NCI-H526 (cell line): ENCODE data around the gene OTULIN.

Experiments
- DNase-seq, 2 experiments: peaks; one replicate each; lab custom pipeline; 2025; lab: John Stamatoyannopoulos, UW

The OTULIN gene

DNA sequence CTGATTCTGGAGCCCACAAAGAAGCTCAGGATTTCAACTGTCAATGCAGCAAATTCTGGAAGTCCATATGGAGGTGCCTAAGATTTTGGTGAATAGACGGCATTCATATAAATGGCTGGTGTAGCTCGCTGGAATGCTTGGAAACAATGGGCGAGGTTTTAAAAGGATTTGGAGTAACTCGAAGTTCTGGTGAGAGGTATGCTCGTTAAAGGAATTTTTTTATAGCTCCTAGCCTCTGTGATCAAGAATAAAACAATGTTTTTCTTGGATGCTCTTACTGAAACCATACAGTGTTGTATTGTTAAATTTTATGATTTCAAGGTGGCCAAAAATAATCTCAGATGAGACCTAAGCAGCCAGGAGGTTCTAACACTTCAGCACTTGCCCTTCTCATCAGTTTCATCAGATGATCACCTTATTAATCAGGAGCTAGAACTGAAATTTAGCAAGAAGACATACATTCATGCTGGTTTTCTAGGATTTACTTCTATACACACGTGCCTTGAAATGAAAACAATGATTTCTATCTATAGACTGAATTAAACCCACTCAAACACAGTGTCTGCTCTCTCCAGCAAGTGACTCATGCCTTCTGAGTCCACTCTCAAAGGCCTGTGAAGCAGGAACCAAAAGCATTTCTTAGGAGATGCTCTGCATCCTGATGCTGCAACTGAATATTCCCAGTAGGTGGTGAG, 79.2 kb downstream of the OTULIN start:
- DNase-seq, result no peak

DNA sequence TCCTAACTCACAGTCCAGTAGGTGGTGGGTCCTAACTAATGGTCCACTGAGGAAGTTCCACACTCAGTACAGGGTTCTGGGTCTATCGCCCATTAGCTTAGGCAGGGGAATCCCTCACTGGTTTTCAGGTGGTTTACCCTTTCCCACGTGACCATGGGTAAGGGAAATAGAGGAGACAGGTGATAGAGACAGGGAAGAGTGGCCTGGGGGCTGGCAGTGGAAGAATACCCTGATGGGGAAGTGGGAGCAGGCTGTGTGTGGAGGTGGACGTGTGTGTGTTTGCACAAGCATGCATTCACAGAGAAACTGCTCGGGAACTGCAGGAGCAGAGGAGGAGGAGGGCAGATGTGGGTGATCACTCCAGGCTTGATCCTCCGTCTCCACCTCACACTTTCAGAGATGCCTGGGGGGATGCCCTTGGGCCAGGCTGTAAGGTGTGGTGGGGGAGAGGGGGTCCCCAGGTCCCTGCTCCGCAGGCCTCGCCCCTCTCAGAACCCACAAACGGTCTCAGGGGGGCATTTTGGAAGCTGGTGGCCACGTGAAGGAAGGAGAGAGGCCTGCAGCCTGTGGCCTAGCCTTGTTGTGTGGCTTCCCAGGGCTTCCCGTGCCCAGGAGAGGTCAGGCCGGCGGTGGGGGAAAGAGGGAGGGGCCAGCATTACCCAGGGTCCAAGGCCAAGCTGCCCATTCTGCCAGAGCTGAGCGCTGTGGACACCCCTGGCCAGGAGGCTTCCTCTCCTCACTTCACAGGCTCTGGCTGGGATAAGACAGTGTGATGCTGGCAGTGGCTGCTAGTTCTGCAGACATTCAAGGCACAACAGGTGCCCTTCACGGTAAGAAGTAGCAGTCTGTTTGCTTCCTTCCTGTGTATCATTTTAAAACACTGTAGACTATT, 80.0 kb downstream of the OTULIN start:
- no peak for DNase-seq

DNA sequence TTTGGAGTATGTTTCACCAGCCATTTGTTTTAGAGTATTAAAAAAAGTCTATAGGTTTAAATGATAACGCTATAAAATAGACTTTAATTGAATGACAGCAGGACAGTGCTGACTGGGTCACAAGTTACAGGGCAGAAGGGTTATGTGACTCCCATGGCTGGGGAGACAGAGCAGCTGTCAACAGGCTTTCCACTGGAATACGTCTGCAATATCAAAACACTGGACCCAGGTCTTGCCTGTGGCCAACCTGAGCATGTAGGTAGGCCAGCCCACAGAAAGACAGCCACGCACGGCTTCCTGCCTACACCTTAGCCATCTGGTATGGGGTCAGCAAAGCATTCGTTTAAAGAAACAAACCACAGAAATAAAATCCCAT, 80.7 kb downstream of the OTULIN start:
- no peak for DNase-seq

DNA sequence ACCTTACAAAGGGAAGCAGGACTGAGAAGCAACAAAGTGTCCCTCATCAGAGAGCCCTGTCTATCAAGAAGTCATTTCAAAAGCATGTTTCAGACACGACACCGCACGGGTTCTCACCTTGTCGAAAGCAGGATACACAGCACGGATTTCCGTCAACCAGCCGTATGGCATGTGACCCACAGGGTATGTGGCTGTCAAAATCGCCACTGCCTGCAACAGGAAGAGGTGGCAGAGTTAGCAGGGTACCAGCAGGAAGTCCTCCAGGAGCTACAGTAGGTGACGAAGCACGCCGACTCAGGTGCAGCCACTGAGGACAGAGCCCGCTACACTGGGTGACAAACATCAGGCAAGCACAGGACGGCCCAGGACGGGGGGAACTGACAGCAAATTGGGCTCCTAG, 81.2 kb downstream of the OTULIN start:
- no peak for DNase-seq

DNA sequence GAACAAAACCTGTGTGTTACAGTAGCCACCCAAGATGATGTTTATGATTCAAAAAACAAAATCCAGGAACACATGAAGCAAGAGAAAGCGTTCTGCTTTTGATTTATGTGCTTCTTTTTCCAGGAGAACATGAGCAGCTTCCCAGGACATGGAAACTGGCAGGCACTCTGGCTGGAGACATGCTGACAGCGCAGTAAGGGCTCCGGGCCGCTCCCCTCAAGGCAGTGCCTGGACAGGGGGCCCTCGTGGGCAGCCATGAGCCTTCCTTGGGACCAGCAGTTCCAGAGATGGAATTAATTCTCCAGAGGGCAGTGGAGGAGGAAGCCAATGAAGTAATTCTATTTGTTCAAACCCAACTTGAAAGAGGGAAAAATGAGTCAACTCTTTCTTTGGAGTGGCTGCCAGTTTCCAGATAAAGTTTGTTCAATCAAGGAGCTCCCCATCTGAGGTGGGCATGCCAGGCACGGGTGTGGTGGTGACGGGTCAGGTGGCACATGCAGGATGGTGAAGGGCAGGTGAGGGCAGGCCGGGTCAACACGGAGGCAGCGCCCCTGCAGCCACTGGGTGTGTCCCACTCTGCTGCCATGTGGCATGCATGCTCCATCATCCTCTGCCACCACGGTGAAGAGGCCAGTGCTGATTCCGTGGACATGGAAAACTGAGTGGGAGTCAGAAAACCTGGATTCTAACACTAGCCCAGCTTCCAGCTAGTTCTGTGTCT, 83.8 kb downstream of the OTULIN start:
- DNase-seq, result no peak
